Thyroid gland (tissue), 4 donors: Measurements from ENCODE around the gene UBE2QL1.

Experiments
- CTCF ChIP-seq, 6 experiments: fragments of 200-600 bp in 3 of 6; fragments of 450-650 bp in 3 of 6; sonication (generic) in 3 of 6; IDR thresholded peaks; one replicate each; pipeline ENCODE4 v1.5.1; 2016 to 2019; ENCODE audit warnings: antibody characterized with exemption in 6 of 6, mild to moderate bottlenecking in 2 of 6, inconsistent platforms in 1 of 6, moderate library complexity in 1 of 6
- POLR2A ChIP-seq, 2 donors: fragments of 450-650 bp; IDR thresholded peaks; one replicate each; pipeline ENCODE4 v1.6.1; 2017; ENCODE audit warnings: antibody characterized with exemption in 2 of 2, mild to moderate bottlenecking in 2 of 2, moderate library complexity in 1 of 2

- TF ChIP-seq CTCF (IDR thresholded peaks at IDR 0.05) (peak in 4 of 6 experiments; percentile 43 to 59 (median 50)), POLR2A (IDR thresholded peaks at IDR 0.05) (no peak)
These were observed 77.3 kb downstream of the UBE2QL1 start for GRCh38 chr5:6525910-6526309.
